Placental epithelial cell (primary cell): ENCODE results near the gene FOLH1. TPM values are rescaled to one million over a fixed set of nuclear protein-coding genes. Genes with fewer than 3 reads are reported as not detected.

Source experiments
- total RNA-seq: library from RNA; depleted of rRNA; stranded (reverse); fragments of >200 nt; gene quantifications from 2 replicates; pipeline ENCODE4 v1.2.3, GENCODE V29; 2012

Gene FOLH1
- total RNA-seq = not detected in 2 replicates

DNA sequence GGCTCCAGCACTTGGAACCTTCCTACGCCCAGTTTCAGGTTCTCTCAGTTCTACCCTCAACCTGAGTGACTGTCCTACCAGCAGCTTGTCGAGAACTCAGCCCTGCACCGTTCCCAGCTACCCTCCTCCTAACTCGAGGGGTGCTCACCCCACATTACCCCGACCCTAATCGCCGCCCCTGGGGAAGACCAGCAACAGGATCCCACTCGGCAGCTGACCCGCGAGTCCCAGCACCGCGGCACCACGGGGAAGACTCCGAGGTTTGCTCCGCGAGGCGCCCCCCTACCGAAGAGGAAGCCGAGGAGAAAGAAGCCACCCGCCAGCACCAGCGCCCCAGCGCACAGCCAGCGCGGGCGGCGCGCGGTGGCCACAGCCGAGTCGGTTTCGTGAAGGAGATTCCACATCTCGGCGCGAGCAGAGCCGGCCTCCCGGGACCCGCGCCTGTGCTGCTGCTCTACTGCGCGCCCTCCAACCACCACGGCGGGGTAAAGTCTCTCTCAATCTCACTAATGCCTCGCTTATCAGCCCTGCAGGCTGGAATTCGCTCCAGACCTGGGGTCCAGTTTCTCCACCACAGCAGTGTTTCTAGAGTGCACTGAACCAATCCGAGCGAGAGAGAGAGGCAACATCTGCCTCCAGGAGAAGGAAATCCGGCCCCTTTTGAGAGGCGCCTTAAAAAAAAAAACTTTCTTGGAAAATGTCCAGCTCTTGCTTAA is at the start of gene FOLH1:
TSS of gene FOLH1 (minus strand) at position 597 of the 716 bp plus-strand sequence. CDS start at position 404, 193 bp downstream.

Other genes with a start within 250 kb of the FOLH1 start
- not detected in 2 replicates for gene TRIM51G, start 224.7 kb downstream of the FOLH1 start, total RNA-seq
- gene TRIM49B, start 179.8 kb downstream of the FOLH1 start, total RNA-seq = not detected in 2 replicates
- gene TRIM64C, start 149.5 kb downstream of the FOLH1 start, total RNA-seq = not detected in 2 replicates